Measurements from ENCODE around the gene OSBPL6. TPM values are rescaled to one million over a fixed set of nuclear protein-coding genes. Genes with fewer than 3 reads are reported as not detected.

Gene OSBPL6
- total and polyA plus RNA-seq, 2 of the 13 experiments (the other 11 are each of a cell fraction or from before 2014, with no cell fraction given), result 0.03 to 0.11 TPM

DNA sequence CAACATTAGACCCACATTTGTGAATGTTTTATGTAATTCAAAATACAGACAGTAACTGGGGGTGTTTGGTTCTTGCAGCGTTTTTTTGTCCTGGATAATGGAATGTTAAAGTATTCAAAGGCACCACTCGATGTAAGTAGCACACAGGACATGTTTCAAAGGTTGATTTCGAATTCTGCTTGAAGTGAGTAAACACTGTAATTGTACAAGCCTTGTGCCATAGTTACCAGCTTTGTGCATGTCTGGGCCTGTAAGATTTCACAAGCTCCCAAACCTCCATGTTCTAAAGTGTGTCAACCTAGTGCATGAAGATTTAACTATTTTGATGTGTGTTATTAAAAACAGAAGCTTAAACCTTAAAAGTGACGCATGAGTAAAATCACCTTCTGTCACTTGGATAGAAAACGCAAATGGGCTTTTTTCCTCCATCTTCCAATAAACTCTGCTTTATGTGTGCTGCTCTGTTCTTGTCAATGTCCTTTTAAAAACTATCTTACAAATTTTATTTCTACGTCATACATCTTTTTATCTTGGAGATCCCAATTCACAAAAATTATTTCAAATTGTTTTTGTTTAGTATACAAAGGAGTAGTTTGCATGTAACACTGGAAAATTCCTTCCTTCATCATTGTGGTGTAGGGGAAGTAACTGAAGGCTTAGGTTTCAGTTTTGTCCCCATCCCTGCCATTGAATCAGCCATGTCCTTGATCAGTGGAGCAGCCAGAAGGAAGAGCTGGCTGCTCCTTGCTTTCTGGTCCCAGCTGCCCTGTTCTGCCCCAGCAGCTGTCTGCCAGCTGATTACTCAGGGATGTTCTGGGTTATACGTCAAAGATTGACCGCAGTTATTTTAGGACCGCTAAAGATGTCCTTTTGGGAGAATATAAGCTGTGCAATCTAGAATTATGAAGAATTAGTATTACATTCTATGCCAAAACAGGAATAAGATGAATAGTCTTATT, 137.4 kb downstream of the OSBPL6 start (continued):
- TF ChIP-seq, protein P1, sequence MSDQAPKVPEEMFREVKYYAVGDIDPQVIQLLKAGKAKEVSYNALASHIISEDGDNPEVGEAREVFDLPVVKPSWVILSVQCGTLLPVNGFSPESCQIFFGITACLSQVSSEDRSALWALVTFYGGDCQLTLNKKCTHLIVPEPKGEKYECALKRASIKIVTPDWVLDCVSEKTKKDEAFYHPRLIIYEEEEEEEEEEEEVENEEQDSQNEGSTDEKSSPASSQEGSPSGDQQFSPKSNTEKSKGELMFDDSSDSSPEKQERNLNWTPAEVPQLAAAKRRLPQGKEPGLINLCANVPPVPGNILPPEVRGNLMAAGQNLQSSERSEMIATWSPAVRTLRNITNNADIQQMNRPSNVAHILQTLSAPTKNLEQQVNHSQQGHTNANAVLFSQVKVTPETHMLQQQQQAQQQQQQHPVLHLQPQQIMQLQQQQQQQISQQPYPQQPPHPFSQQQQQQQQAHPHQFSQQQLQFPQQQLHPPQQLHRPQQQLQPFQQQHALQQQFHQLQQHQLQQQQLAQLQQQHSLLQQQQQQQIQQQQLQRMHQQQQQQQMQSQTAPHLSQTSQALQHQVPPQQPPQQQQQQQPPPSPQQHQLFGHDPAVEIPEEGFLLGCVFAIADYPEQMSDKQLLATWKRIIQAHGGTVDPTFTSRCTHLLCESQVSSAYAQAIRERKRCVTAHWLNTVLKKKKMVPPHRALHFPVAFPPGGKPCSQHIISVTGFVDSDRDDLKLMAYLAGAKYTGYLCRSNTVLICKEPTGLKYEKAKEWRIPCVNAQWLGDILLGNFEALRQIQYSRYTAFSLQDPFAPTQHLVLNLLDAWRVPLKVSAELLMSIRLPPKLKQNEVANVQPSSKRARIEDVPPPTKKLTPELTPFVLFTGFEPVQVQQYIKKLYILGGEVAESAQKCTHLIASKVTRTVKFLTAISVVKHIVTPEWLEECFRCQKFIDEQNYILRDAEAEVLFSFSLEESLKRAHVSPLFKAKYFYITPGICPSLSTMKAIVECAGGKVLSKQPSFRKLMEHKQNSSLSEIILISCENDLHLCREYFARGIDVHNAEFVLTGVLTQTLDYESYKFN (CRISPR knock-in tag; conservative IDR thresholded peaks at IDR 0.05), result peak; percentile 55; the same call in 1 of the 2 replicates
- TF ChIP-seq, protein P2, sequence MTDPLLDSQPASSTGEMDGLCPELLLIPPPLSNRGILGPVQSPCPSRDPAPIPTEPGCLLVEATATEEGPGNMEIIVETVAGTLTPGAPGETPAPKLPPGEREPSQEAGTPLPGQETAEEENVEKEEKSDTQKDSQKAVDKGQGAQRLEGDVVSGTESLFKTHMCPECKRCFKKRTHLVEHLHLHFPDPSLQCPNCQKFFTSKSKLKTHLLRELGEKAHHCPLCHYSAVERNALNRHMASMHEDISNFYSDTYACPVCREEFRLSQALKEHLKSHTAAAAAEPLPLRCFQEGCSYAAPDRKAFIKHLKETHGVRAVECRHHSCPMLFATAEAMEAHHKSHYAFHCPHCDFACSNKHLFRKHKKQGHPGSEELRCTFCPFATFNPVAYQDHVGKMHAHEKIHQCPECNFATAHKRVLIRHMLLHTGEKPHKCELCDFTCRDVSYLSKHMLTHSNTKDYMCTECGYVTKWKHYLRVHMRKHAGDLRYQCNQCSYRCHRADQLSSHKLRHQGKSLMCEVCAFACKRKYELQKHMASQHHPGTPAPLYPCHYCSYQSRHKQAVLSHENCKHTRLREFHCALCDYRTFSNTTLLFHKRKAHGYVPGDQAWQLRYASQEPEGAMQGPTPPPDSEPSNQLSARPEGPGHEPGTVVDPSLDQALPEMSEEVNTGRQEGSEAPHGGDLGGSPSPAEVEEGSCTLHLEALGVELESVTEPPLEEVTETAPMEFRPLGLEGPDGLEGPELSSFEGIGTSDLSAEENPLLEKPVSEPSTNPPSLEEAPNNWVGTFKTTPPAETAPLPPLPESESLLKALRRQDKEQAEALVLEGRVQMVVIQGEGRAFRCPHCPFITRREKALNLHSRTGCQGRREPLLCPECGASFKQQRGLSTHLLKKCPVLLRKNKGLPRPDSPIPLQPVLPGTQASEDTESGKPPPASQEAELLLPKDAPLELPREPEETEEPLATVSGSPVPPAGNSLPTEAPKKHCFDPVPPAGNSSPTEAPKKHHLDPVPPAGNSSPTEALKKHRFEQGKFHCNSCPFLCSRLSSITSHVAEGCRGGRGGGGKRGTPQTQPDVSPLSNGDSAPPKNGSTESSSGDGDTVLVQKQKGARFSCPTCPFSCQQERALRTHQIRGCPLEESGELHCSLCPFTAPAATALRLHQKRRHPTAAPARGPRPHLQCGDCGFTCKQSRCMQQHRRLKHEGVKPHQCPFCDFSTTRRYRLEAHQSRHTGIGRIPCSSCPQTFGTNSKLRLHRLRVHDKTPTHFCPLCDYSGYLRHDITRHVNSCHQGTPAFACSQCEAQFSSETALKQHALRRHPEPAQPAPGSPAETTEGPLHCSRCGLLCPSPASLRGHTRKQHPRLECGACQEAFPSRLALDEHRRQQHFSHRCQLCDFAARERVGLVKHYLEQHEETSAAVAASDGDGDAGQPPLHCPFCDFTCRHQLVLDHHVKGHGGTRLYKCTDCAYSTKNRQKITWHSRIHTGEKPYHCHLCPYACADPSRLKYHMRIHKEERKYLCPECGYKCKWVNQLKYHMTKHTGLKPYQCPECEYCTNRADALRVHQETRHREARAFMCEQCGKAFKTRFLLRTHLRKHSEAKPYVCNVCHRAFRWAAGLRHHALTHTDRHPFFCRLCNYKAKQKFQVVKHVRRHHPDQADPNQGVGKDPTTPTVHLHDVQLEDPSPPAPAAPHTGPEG (CRISPR knock-in tag; IDR thresholded peaks at IDR 0.05), result no peak
- TF ChIP-seq, protein P3, sequence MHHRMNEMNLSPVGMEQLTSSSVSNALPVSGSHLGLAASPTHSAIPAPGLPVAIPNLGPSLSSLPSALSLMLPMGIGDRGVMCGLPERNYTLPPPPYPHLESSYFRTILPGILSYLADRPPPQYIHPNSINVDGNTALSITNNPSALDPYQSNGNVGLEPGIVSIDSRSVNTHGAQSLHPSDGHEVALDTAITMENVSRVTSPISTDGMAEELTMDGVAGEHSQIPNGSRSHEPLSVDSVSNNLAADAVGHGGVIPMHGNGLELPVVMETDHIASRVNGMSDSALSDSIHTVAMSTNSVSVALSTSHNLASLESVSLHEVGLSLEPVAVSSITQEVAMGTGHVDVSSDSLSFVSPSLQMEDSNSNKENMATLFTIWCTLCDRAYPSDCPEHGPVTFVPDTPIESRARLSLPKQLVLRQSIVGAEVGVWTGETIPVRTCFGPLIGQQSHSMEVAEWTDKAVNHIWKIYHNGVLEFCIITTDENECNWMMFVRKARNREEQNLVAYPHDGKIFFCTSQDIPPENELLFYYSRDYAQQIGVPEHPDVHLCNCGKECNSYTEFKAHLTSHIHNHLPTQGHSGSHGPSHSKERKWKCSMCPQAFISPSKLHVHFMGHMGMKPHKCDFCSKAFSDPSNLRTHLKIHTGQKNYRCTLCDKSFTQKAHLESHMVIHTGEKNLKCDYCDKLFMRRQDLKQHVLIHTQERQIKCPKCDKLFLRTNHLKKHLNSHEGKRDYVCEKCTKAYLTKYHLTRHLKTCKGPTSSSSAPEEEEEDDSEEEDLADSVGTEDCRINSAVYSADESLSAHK (CRISPR knock-in tag; IDR thresholded peaks at IDR 0.05; ENCODE audit: borderline replicate concordance), result no peak
- TF ChIP-seq, protein P4, sequence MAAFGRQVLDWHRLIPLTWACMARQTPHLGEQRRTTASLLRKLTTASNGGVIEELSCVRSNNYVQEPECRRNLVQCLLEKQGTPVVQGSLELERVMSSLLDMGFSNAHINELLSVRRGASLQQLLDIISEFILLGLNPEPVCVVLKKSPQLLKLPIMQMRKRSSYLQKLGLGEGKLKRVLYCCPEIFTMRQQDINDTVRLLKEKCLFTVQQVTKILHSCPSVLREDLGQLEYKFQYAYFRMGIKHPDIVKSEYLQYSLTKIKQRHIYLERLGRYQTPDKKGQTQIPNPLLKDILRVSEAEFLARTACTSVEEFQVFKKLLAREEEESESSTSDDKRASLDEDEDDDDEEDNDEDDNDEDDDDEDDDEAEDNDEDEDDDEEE (CRISPR knock-in tag; IDR thresholded peaks at IDR 0.05), result no peak
- no peak for TF ChIP-seq MBNL3 (CRISPR knock-in tag; conservative IDR thresholded peaks at IDR 0.05)
- no peak for TF ChIP-seq PAF1 (CRISPR knock-in tag; IDR thresholded peaks at IDR 0.05)
- TF ChIP-seq, protein P5, sequence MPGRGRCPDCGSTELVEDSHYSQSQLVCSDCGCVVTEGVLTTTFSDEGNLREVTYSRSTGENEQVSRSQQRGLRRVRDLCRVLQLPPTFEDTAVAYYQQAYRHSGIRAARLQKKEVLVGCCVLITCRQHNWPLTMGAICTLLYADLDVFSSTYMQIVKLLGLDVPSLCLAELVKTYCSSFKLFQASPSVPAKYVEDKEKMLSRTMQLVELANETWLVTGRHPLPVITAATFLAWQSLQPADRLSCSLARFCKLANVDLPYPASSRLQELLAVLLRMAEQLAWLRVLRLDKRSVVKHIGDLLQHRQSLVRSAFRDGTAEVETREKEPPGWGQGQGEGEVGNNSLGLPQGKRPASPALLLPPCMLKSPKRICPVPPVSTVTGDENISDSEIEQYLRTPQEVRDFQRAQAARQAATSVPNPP (CRISPR knock-in tag; IDR thresholded peaks at IDR 0.05), result no peak
- TF ChIP-seq, protein P6, sequence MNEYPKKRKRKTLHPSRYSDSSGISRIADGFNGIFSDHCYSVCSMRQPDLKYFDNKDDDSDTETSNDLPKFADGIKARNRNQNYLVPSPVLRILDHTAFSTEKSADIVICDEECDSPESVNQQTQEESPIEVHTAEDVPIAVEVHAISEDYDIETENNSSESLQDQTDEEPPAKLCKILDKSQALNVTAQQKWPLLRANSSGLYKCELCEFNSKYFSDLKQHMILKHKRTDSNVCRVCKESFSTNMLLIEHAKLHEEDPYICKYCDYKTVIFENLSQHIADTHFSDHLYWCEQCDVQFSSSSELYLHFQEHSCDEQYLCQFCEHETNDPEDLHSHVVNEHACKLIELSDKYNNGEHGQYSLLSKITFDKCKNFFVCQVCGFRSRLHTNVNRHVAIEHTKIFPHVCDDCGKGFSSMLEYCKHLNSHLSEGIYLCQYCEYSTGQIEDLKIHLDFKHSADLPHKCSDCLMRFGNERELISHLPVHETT (CRISPR knock-in tag; conservative IDR thresholded peaks at IDR 0.05), result no peak
- no peak for TF ChIP-seq ZNF577 (CRISPR knock-in tag; IDR thresholded peaks at IDR 0.05; ENCODE audit: borderline replicate concordance, low read depth)
